ENCODE data around the gene NUPR1.

DNA sequence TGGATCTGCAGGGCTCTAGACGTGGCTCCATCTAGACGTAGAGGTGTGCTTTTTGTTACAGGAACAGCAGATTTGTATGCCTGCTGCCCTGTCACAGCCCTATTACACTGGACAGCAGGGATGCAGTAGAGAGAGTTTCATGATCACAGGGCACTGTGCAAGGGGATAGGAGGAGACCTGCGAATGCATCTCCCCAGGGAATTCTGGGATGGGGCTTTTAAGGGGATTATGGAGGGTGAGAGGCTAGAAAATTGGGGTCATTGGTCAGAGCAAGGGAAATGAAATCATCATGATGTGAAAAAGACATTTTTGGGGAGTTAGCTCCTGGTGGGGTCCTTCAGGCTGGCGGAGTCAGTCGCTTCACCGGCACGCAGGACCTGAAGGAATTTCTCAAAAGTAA lies 3.9 kb upstream of the NUPR1 start:
- TF ChIP-seq, protein P1, sequence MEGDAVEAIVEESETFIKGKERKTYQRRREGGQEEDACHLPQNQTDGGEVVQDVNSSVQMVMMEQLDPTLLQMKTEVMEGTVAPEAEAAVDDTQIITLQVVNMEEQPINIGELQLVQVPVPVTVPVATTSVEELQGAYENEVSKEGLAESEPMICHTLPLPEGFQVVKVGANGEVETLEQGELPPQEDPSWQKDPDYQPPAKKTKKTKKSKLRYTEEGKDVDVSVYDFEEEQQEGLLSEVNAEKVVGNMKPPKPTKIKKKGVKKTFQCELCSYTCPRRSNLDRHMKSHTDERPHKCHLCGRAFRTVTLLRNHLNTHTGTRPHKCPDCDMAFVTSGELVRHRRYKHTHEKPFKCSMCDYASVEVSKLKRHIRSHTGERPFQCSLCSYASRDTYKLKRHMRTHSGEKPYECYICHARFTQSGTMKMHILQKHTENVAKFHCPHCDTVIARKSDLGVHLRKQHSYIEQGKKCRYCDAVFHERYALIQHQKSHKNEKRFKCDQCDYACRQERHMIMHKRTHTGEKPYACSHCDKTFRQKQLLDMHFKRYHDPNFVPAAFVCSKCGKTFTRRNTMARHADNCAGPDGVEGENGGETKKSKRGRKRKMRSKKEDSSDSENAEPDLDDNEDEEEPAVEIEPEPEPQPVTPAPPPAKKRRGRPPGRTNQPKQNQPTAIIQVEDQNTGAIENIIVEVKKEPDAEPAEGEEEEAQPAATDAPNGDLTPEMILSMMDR (optimal IDR thresholded peaks at IDR 0.05 in 1 of 3, IDR thresholded peaks at IDR 0.05 in 1 of 3, conservative IDR thresholded peaks at IDR 0.05 in 1 of 3; ENCODE audit: extremely low read depth in 1 of 3, insufficient read depth in 2 of 3, low read length in 3 of 3) = no peak
- TF ChIP-seq EZH2 (IDR thresholded peaks at IDR 0.05; ENCODE audit: low read length) = no peak
